DND-41 (cell line): ENCODE measurements around the gene AOPEP.

ENCODE experiments used
- CTCF ChIP-seq: IDR thresholded peaks from 2 replicates; pipeline ENCODE4 v1.5.1; 2012; ENCODE audit warnings: borderline replicate concordance, low read length, moderate library complexity, mild to moderate bottlenecking; ENCODE audit not compliant: poor library complexity, severe bottlenecking; ENCODE audit errors: extremely low read depth
- EZH2 ChIP-seq: IDR thresholded peaks from 3 replicates; pipeline ENCODE4 v1.6.1; 2012; ENCODE audit warnings: borderline replicate concordance, low read depth, mild to moderate bottlenecking, moderate library complexity, low read length, inconsistent platforms; ENCODE audit not compliant: severe bottlenecking

- no peak for TF ChIP-seq EZH2
- TF ChIP-seq CTCF, result no peak
Measured at GRCh38 chr9:95030344-95030743, 303.8 kb downstream of the AOPEP start.
